Prostate gland (tissue), 2 donors: Measurements from ENCODE around the gene ASPA. TPM values are rescaled to one million over a fixed set of nuclear protein-coding genes. Genes with fewer than 3 reads are reported as not detected.

ENCODE experiments used
- DNase-seq: peaks from one replicate; pipeline ENCODE4 v3.0.0-alpha.2; 2019; ENCODE audit warnings: low spot score
- H3K27ac ChIP-seq, 2 donors: fragments of 200-600 bp; sonication (generic); 2 replicates each; pipeline ENCODE4 v1.5.1; 2017 to 2019
- H3K27me3 ChIP-seq: fragments of 200-600 bp; sonication (generic); replicated peaks from 2 replicates; pipeline ENCODE4 v1.5.1; 2019; ENCODE audit not compliant: insufficient read depth
- H3K36me3 ChIP-seq, 2 donors: fragments of 200-600 bp; sonication (generic); 1 replicate in 1 of 2; 2 replicates in 1 of 2; pipeline versions ENCODE4 v1.5.1 to v1.8.1; 2017 to 2019
- H3K4me1 ChIP-seq: fragments of 200-600 bp; sonication (generic); replicated peaks from 2 replicates; pipeline ENCODE4 v1.5.1; 2019
- H3K4me3 ChIP-seq, 2 donors: fragments of 200-600 bp; sonication (generic); 2 replicates each; pipeline ENCODE4 v1.5.1; 2017 to 2019
- H3K9me3 ChIP-seq: fragments of 200-600 bp; sonication (generic); 2 replicates; pipeline ENCODE4 v1.5.1; 2017
- POLR2A ChIP-seq: fragments of 450-650 bp; IDR thresholded peaks from one replicate; pipeline ENCODE4 v1.6.1; 2016; ENCODE audit warnings: antibody characterized with exemption, mild to moderate bottlenecking
- POLR2AphosphoS5 ChIP-seq: sonication (generic); formaldehyde crosslinking; IDR thresholded peaks from one replicate; pipeline ENCODE4 v1.6.1; 2017; ENCODE audit warnings: antibody characterized with exemption
- WGBS: methylation state at CpG from one replicate; pipeline ENCODE4 v1.1.5; 2018; 5-methylcytosine and 5-hydroxymethylcytosine counted together
- intact Hi-C: fragments of 100-400 bp; cut with DNase I; formaldehyde crosslinking; loops from one replicate; pipeline ENCODE4 v1.14.2; 2022
- total RNA-seq, 2 donors: library from RNA; depleted of rRNA; stranded (reverse); fragments of >200 nt; gene quantifications; one replicate each; pipeline ENCODE4 v1.1.0, GENCODE V29; 2016
- TF ChIP-seq, protein P1 (sequence below), 4 experiments: fragments of 200-600 bp in 2 of 4; fragments of 450-650 bp in 2 of 4; sonication (generic) in 2 of 4; IDR thresholded peaks; 1 replicate in 3 of 4; 2 replicates in 1 of 4; pipeline ENCODE4 v1.5.1; 2016 to 2019; ENCODE audit warnings: antibody characterized with exemption in 4 of 4, mild to moderate bottlenecking in 2 of 4, moderate library complexity in 2 of 4

Gene ASPA
- total RNA-seq, 2 donors from 2014 or later: 0.46 to 3.5 TPM

DNA sequence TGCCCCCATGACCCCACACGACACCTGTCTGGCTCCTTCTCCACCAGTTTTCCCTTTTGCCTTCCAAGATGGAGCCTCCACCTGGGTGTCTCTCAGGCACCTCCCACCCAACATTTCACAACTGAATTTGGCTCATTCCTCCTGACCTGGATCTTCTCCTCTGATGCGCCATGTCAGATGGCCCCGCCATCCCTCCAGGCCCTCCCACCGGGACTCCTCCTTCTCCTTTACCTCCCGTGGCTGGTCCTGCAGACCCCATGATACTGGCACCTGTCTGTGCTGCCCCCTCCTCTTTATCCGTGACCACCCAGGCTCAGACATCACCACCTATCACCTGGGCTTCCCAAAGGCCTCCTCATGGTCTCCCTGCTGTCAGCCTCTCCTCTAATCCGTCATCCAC is 77.1 kb downstream of the ASPA start:
- no peak overlapping the region for H3K4me3 ChIP-seq
- no peaks in the 10 kb centered on the region for H3K36me3 ChIP-seq
- intact Hi-C loops: no loop called here
- H3K27ac ChIP-seq: no peak overlapping the region
- TF ChIP-seq POLR2AphosphoS5 (no peak), POLR2A (no peak)
- TF ChIP-seq, protein P1, sequence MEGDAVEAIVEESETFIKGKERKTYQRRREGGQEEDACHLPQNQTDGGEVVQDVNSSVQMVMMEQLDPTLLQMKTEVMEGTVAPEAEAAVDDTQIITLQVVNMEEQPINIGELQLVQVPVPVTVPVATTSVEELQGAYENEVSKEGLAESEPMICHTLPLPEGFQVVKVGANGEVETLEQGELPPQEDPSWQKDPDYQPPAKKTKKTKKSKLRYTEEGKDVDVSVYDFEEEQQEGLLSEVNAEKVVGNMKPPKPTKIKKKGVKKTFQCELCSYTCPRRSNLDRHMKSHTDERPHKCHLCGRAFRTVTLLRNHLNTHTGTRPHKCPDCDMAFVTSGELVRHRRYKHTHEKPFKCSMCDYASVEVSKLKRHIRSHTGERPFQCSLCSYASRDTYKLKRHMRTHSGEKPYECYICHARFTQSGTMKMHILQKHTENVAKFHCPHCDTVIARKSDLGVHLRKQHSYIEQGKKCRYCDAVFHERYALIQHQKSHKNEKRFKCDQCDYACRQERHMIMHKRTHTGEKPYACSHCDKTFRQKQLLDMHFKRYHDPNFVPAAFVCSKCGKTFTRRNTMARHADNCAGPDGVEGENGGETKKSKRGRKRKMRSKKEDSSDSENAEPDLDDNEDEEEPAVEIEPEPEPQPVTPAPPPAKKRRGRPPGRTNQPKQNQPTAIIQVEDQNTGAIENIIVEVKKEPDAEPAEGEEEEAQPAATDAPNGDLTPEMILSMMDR (IDR thresholded peaks at IDR 0.05): no peak
- WGBS: 86% methylated on average over 7 of the region's 7 CpGs
- H3K9me3 ChIP-seq: no peaks in the 10 kb centered on the region
- no peaks in the 10 kb centered on the region for H3K4me1 ChIP-seq
- no peaks in the 10 kb centered on the region for H3K27me3 ChIP-seq
- no peak for DNase-seq

Other genes with a start within 250 kb of the ASPA start
- 1 to 10 TPM in 1 of 2 donors, not detected in 1; 2.8 TPM for gene OR3A1, start 177.6 kb upstream of the ASPA start, total RNA-seq
- 1 to 10 TPM in 1 of 2 donors, not detected in 1; 7.9 TPM for gene OR3A2, start 89.7 kb upstream of the ASPA start, total RNA-seq
- gene OR1E1, start 77.6 kb upstream of the ASPA start, total RNA-seq: not detected
- not detected for gene OR3A3, start 64.6 kb upstream of the ASPA start, total RNA-seq
- not detected for gene OR1E2, start 42.2 kb upstream of the ASPA start, total RNA-seq
- 10 to 100 TPM in 1 of 2 donors, not detected in 1; 13.5 TPM for gene SPATA22, start 4.2 kb upstream of the ASPA start, total RNA-seq
- gene TRPV3, start 81.8 kb downstream of the ASPA start, total RNA-seq: 10 to 100 TPM in 1 of 2 donors, not detected in 1; 10.5 TPM
- gene TRPV1, start 133.4 kb downstream of the ASPA start, total RNA-seq: 10 to 100 TPM in 1 of 2 donors, 1 to 10 TPM in 1; 4.0 to 10.6 TPM
- gene SHPK, start 160.3 kb downstream of the ASPA start, total RNA-seq: 10 to 100 TPM; 13.6 to 25.5 TPM
- gene CTNS, start 160.8 kb downstream of the ASPA start, total RNA-seq: 10 to 100 TPM; 26.9 to 51.2 TPM
- gene TAX1BP3, start 192.6 kb downstream of the ASPA start, total RNA-seq: 100 to 1,000 TPM; 171 to 270 TPM
- 10 to 100 TPM; 12.7 to 31.8 TPM for gene EMC6, start 192.8 kb downstream of the ASPA start, total RNA-seq
- gene P2RX5, start 220.2 kb downstream of the ASPA start, total RNA-seq: 1 to 10 TPM in 1 of 2 donors, not detected in 1; 6.3 TPM
- 1 to 10 TPM; 1.0 to 3.9 TPM for gene HASPIN, start 247.9 kb downstream of the ASPA start, total RNA-seq